Measurements from ENCODE around the gene VPS11. TPM values are rescaled to one million over a fixed set of nuclear protein-coding genes. Genes with fewer than 3 reads are reported as not detected.
A peak's percentile ranks its signal among the peaks of the same experiment; 100 is the strongest.

The VPS11 gene
- total RNA-seq, 2 experiments from 2014 or later = 76.4 to 84.3 TPM

GRCh38 chr11:119061256-119061655, 6.4 kb upstream of the VPS11 start:
- intact Hi-C loops (cut with DNase I, micrococcal nuclease) = no loop called here
- no peak overlapping the region for H3K27ac Mint-ChIP-seq
- ATAC-seq (ENCODE audit: poor library complexity) (no peak), DNase-seq (no peak)
- POLR2A ChIA-PET = interaction anchor here (2.1 kb wide), 1 partner anchor 33 kb away, joined by 4 read pairs; no protein-coding TSS in a partner anchor
- H3K36me3 ChIP-seq (ENCODE audit: insufficient read depth, low read length) = peaks cover 2% of the 10 kb centered on the region
- peaks cover 25% of the 10 kb centered on the region for H3K4me1 ChIP-seq (ENCODE audit: insufficient read depth, low read length)
- no peak for TF ChIP-seq CTCF (IDR thresholded peaks at IDR 0.05)
- H3K4me3 Mint-ChIP-seq = no peak overlapping the region
- H3K27ac ChIP-seq (ENCODE audit: low read depth in 1 of 2, low read length in 2 of 2) = no peak overlapping the region
- no peaks in the 10 kb centered on the region for H3K27me3 ChIP-seq (ENCODE audit: control insufficient read depth in 1 of 2, insufficient read depth in 2 of 2, low read length in 2 of 2)
- H3K27me3 Mint-ChIP-seq = no peaks in the 10 kb centered on the region
- H3K4me3 ChIP-seq (ENCODE audit: low read length) = no peak overlapping the region
- H3K9me3 ChIP-seq (ENCODE audit: control insufficient read depth in 1 of 2, insufficient read depth in 1 of 2, low read length in 2 of 2) = no peaks in the 10 kb centered on the region
- H3K4me1 Mint-ChIP-seq (ENCODE audit: low read depth) = peaks cover 33% of the 10 kb centered on the region
- CTCF ChIA-PET = interaction anchor here (0.7 kb wide), 1 partner anchor 136 kb away, joined by 3 read pairs; no protein-coding TSS in a partner anchor
- H3K36me3 Mint-ChIP-seq (ENCODE audit: low read depth) = peaks cover 20% of the 10 kb centered on the region
- H3K9me3 Mint-ChIP-seq = no peaks in the 10 kb centered on the region

- Histone ChIP-seq H3K4me1 (ENCODE audit: insufficient read depth, low read length) (peaks cover 27% of the 10 kb centered on the region), H3K27me3 (ENCODE audit: control insufficient read depth in 1 of 2, insufficient read depth in 2 of 2, low read length in 2 of 2) (no peaks in the 10 kb centered on the region), H3K27ac (ENCODE audit: low read depth in 1 of 2, low read length in 2 of 2) (no peak overlapping the region), H3K36me3 (ENCODE audit: insufficient read depth, low read length) (peaks cover 2% of the 10 kb centered on the region), H3K9me3 (ENCODE audit: control insufficient read depth in 1 of 2, insufficient read depth in 1 of 2, low read length in 2 of 2) (no peaks in the 10 kb centered on the region), H3K4me3 (ENCODE audit: low read length) (no peak overlapping the region)
- H3K4me3 Mint-ChIP-seq = no peak overlapping the region
- H3K36me3 Mint-ChIP-seq (ENCODE audit: low read depth) = peaks cover 11% of the 10 kb centered on the region
- H3K4me1 Mint-ChIP-seq (ENCODE audit: low read depth) = peaks cover 32% of the 10 kb centered on the region
- POLR2A ChIA-PET = interaction anchor here (0.7 to 2.1 kb wide), 3 partner anchors 20 to 53 kb away, joined by 3 to 4 read pairs (median 3); no protein-coding TSS in a partner anchor
- DNase-seq (no peak), ATAC-seq (ENCODE audit: poor library complexity) (no peak)
- no peak overlapping the region for H3K27ac Mint-ChIP-seq
- intact Hi-C loops (cut with DNase I, micrococcal nuclease) = no loop called here
- CTCF ChIA-PET = no interaction called here
- no peaks in the 10 kb centered on the region for H3K9me3 Mint-ChIP-seq
- no peaks in the 10 kb centered on the region for H3K27me3 Mint-ChIP-seq
- TF ChIP-seq CTCF (IDR thresholded peaks at IDR 0.05) = no peak
These were observed 4.8 kb upstream of the VPS11 start for GRCh38 chr11:119062779-119063178.

- no peaks in the 10 kb centered on the region for H3K27me3 ChIP-seq (ENCODE audit: control insufficient read depth in 1 of 2, insufficient read depth in 2 of 2, low read length in 2 of 2)
- Mint-ChIP-seq H3K9me3 (no peaks in the 10 kb centered on the region), H3K4me1 (ENCODE audit: low read depth) (peaks cover 39% of the 10 kb centered on the region), H3K27me3 (no peaks in the 10 kb centered on the region), H3K4me3 (peak overlapping the region; percentile 22), H3K27ac (peak overlapping the region; percentile 90), H3K36me3 (ENCODE audit: low read depth) (peaks cover 27% of the 10 kb centered on the region)
- DNase-seq (peak in 13 of 14 experiments; percentile 7 to 78 (median 40)), ATAC-seq (ENCODE audit: poor library complexity) (no peak)
- peak; percentile 56 for TF ChIP-seq CTCF (IDR thresholded peaks at IDR 0.05)
- intact Hi-C loops (cut with DNase I, micrococcal nuclease) = loop anchor here (1.0 to 5.0 kb wide), 4 partner anchors 37 to 132 kb away; partner anchors contain the start of genes DPAGT1 (in 1 of the 2) and HINFP (in 1 of the 2)
- no peak overlapping the region for H3K27ac ChIP-seq (ENCODE audit: low read depth in 1 of 2, low read length in 2 of 2)
- ChIA-PET POLR2A (interaction anchor here (0.5 to 1.5 kb wide), 4 partner anchors 10 to 48 kb away, joined by 3 to 7 read pairs (median 4); partner anchors contain the start of genes RPS25 and SLC37A4), CTCF (interaction anchor here (0.7 to 1.2 kb wide), 8 partner anchors 9 to 47 kb away, joined by 3 read pairs; partner anchors contain the start of genes DPAGT1, HMBS, RPS25 and TRAPPC4)
- no peak overlapping the region for H3K4me3 ChIP-seq (ENCODE audit: low read length)
- H3K36me3 ChIP-seq (ENCODE audit: insufficient read depth, low read length) = peaks cover 11% of the 10 kb centered on the region
- H3K4me1 ChIP-seq (ENCODE audit: insufficient read depth, low read length) = peaks cover 39% of the 10 kb centered on the region
- no peaks in the 10 kb centered on the region for H3K9me3 ChIP-seq (ENCODE audit: control insufficient read depth in 1 of 2, insufficient read depth in 1 of 2, low read length in 2 of 2)
These were observed 2.2 kb upstream of the VPS11 start for GRCh38 chr11:119065369-119065768.

All from CD4-positive, alpha-beta T cell (primary cell).